Peyer's patch (tissue), 4 donors: Measurements from ENCODE around the gene CEACAM4.
A peak's percentile ranks its signal among the peaks of the same experiment; 100 is the strongest.

Experiments
- POLR2A ChIP-seq, 2 donors: fragments of 450-650 bp; IDR thresholded peaks; one replicate each; pipeline ENCODE4 v1.5.1; 2017; ENCODE audit warnings: antibody characterized with exemption in 2 of 2, mild to moderate bottlenecking in 2 of 2, moderate library complexity in 2 of 2
- TF ChIP-seq, protein P1 (sequence below), 6 experiments: fragments of 450-650 bp in 4 of 6; fragments of 200-600 bp in 2 of 6; sonication (generic) in 1 of 6; IDR thresholded peaks; one replicate each; pipeline ENCODE4 v1.5.1; 2017 to 2019; ENCODE audit warnings: antibody characterized with exemption in 6 of 6, mild to moderate bottlenecking in 3 of 6, moderate library complexity in 1 of 6

DNA sequence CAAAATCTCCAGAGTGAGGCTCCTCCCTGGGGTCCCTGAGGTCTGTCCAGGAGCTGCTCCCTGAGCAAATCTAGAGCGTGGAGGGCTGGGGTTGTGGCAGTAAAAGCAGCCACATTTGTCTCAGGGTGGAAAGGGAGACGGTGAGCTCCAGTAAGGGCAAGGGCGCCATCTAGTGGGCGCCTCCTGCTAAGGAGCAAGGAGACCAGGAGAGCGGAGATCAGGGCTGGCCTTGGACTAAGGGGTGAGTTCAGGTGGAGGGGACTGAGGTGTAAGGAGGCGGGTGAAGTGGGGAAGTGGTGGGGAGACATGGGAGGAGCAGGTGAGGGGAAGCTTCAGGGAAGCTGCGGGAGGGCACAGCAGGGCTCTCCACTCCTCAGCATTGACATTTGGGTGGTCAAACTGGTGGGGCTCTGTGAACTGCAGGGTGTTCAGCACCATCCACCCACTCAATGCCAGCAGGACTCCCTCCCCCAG is 56.2 kb downstream of the CEACAM4 start:
- no peak for TF ChIP-seq POLR2A (IDR thresholded peaks at IDR 0.05)
- TF ChIP-seq, protein P1, sequence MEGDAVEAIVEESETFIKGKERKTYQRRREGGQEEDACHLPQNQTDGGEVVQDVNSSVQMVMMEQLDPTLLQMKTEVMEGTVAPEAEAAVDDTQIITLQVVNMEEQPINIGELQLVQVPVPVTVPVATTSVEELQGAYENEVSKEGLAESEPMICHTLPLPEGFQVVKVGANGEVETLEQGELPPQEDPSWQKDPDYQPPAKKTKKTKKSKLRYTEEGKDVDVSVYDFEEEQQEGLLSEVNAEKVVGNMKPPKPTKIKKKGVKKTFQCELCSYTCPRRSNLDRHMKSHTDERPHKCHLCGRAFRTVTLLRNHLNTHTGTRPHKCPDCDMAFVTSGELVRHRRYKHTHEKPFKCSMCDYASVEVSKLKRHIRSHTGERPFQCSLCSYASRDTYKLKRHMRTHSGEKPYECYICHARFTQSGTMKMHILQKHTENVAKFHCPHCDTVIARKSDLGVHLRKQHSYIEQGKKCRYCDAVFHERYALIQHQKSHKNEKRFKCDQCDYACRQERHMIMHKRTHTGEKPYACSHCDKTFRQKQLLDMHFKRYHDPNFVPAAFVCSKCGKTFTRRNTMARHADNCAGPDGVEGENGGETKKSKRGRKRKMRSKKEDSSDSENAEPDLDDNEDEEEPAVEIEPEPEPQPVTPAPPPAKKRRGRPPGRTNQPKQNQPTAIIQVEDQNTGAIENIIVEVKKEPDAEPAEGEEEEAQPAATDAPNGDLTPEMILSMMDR (IDR thresholded peaks at IDR 0.05), result peak; percentile 63 to 93 (median 82)
